Chondrocyte (in vitro differentiated cells): Measurements from ENCODE around the gene SLC4A5. TPM values are rescaled to one million over a fixed set of nuclear protein-coding genes. Genes with fewer than 3 reads are reported as not detected.

Experiments used
- DNase-seq: peaks from one replicate; pipeline ENCODE4 v3.0.0; 2021; ENCODE audit warnings: mixed read lengths, low spot score
- H3K27ac Mint-ChIP-seq: one replicate; pipeline ENCODE4 v1.8.0; 2021; ENCODE audit warnings: mild to moderate bottlenecking, moderate library complexity, mixed read lengths; ENCODE audit not compliant: unreplicated experiment
- H3K27me3 Mint-ChIP-seq: 2 replicates; pipeline ENCODE4 v1.8.0; 2021; ENCODE audit warnings: low read depth, mixed read lengths
- H3K36me3 Mint-ChIP-seq: 2 replicates; pipeline ENCODE4 v1.8.0; 2021; ENCODE audit warnings: low read depth, mixed read lengths
- H3K4me1 Mint-ChIP-seq: 2 replicates; pipeline ENCODE4 v1.8.0; 2021; ENCODE audit warnings: low read depth, mild to moderate bottlenecking, mixed read lengths
- H3K4me3 Mint-ChIP-seq: one replicate; pipeline ENCODE4 v1.8.0; 2021; ENCODE audit warnings: mild to moderate bottlenecking, moderate library complexity, mixed read lengths; ENCODE audit not compliant: unreplicated experiment
- H3K9me3 Mint-ChIP-seq: 2 replicates; pipeline ENCODE4 v1.8.0; 2021; ENCODE audit warnings: low read depth, mixed read lengths
- CTCF ChIP-seq: fragments of 200-600 bp; sonication (generic); IDR thresholded peaks from 2 replicates; pipeline ENCODE4 v1.5.0; 2021; ENCODE audit warnings: antibody characterized with exemption, mild to moderate bottlenecking, moderate library complexity
- total RNA-seq: library from RNA; stranded (reverse); gene quantifications from 3 replicates; pipeline ENCODE4 v1.2.1, GENCODE V29; 2021

SLC4A5 gene
- total RNA-seq, 1 donor from 2014 or later: 0.65 TPM

GRCh38 chr2:74206180-74206688 is 137.0 kb downstream of the SLC4A5 start:
- Mint-ChIP-seq H3K27ac (peak overlapping the region; percentile 18), H3K4me1 (peaks cover 84% of the 10 kb centered on the region), H3K36me3 (peaks cover 30% of the 10 kb centered on the region), H3K9me3 (no peaks in the 10 kb centered on the region), H3K27me3 (no peaks in the 10 kb centered on the region), H3K4me3 (no peak overlapping the region)
- no peak for DNase-seq
- TF ChIP-seq CTCF: no peak

GRCh38 chr2:74205596-74205995 is 137.6 kb downstream of the SLC4A5 start:
- H3K27me3 Mint-ChIP-seq: no peaks in the 10 kb centered on the region
- no peak for DNase-seq
- H3K27ac Mint-ChIP-seq: peak overlapping the region; percentile 34
- TF ChIP-seq CTCF: no peak
- H3K9me3 Mint-ChIP-seq: no peaks in the 10 kb centered on the region
- peaks cover 91% of the 10 kb centered on the region for H3K4me1 Mint-ChIP-seq
- H3K4me3 Mint-ChIP-seq: no peak overlapping the region
- peaks cover 28% of the 10 kb centered on the region for H3K36me3 Mint-ChIP-seq

GRCh38 chr2:74205113-74205512 is 138.1 kb downstream of the SLC4A5 start:
- Mint-ChIP-seq H3K9me3 (no peaks in the 10 kb centered on the region), H3K36me3 (peaks cover 28% of the 10 kb centered on the region), H3K4me3 (no peak overlapping the region), H3K27me3 (no peaks in the 10 kb centered on the region), H3K27ac (peak overlapping the region; percentile 34), H3K4me1 (peaks cover 93% of the 10 kb centered on the region)
- no peak for TF ChIP-seq CTCF
- DNase-seq: no peak

- H3K4me3 Mint-ChIP-seq: no peak overlapping the region
- peaks cover 90% of the 10 kb centered on the region for H3K4me1 Mint-ChIP-seq
- no peak for TF ChIP-seq CTCF
- DNase-seq: no peak
- H3K36me3 Mint-ChIP-seq: peaks cover 26% of the 10 kb centered on the region
- no peaks in the 10 kb centered on the region for H3K9me3 Mint-ChIP-seq
- no peaks in the 10 kb centered on the region for H3K27me3 Mint-ChIP-seq
- H3K27ac Mint-ChIP-seq: peak overlapping the region; percentile 20
Measured at GRCh38 chr2:74204436-74204835, 138.8 kb downstream of the SLC4A5 start.

- H3K27ac Mint-ChIP-seq: peak overlapping the region; percentile 100
- H3K4me3 Mint-ChIP-seq: peak overlapping the region; percentile 91
- peaks cover 17% of the 10 kb centered on the region for H3K36me3 Mint-ChIP-seq
- no peak for DNase-seq
- TF ChIP-seq CTCF: no peak
- H3K27me3 Mint-ChIP-seq: no peaks in the 10 kb centered on the region
- no peaks in the 10 kb centered on the region for H3K9me3 Mint-ChIP-seq
- H3K4me1 Mint-ChIP-seq: peaks cover 74% of the 10 kb centered on the region
Measured at GRCh38 chr2:74201596-74201995, 141.6 kb downstream of the SLC4A5 start.
